CD4-positive, alpha-beta T cell treated with Interleukin-1 beta for 1 hour (primary cell): ENCODE results near the gene PLD1.

Experiments used
- DNase-seq, 2 donors: peaks; one replicate each; pipeline ENCODE4 v3.0.0-alpha.2; 2020 to 2022

PLD1 gene

DNA sequence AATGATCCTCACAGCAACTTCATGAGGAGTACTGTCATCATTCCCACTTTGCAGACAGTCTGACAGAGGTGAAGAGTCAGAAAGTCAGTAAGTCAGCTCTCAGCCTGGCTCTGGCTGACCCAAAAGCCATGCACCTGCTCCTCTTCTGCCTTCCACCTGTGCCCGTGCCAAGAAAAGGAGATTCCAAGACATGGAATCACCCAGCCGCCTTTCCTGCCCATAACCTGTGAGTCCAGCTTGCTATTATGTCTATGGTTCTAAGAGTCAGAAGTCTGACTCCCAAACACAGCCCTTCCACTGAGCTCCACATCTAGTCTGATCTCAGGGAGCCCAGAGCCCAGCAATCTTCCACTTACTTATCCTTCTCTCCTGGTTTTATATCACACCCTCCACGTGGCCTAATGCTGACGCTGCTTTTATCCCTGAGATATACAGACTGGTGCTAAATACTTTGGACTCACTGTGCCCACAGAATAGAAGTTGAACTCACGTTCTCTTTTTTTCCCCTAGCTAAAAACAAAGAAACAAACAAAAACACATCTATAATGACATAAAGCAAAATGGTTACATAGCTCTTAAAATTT lies 66.0 kb downstream of the PLD1 start:
- DNase-seq = no peak

- no peak for DNase-seq
Measured at GRCh38 chr3:171743327-171744157, 66.7 kb downstream of the PLD1 start.

DNA sequence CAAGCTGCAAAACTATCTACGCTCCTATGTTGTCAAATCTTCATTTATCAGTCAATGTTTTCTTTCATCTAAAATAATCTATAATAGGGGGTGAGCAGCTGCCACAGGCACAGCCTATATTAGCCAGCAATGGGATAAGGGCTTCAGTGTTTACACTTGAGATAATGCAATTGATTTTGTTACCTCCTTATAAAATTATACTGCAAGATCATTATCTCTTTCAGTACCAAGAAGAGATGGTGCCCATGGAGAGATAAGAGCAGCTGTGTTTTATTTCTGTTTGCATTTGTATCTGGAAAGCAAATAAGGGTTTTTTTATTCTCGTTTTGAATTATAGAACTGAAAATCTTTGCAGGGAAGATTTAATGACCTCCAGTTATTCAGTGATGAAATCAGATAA lies 68.9 kb downstream of the PLD1 start:
- DNase-seq = no peak

DNA sequence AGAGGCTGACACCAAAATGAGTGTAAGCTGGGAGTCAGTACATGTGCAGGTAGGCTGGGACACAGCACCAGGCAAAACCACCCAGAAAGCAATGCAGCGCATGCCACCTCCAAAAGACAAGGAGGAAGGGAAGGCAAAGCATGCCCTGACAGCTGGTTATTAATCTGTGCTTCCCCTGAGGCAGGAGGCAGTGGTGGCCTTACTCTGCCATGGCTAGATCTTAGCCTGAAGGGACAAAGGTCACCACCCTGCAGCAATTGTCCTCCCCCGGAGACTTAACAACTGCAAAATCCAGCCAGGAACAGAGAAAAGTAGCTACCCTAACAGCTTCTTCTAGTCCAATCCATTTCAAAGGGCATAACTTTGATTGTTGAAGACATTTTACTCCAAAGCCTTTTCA lies 73.7 kb downstream of the PLD1 start:
- DNase-seq = no peak

DNA sequence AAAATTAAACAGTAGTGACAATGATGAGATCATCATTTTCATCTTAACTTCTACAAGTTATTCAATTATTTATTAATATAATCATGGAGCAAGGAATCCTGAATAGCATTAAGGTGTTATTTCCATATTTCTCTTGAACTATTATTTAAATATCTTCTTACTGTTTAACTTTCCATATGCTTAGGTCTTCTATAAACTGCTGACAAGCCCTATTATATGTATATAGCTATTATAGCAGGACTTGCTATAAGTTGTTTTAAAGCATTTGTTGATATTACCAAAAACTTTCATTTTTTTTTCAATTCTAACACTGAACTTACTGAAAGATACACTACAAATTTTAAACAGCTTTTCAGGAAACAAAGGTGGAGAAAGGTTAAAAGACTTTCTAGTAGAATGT lies 76.7 kb downstream of the PLD1 start:
- no peak for DNase-seq

DNA sequence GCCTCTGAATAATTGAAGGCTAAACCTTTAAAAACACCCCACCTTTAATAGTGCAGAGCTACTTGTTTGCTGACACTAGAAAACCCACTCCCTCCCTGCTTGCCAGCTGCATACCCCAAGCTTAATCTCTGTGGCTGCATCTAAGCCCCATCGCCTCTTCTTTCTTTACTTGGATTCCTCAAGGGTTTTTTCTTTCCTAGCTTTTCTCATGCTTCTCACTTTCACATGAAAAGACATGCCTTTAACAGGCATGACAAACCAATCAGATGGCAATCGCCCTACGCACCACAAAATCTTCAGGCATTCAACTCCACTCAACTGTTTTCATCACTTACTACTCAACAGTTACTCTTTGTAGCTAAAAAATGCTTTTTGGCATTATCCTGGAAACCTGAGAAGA lies 77.5 kb downstream of the PLD1 start:
- DNase-seq = no peak

- DNase-seq = no peak
Measured at GRCh38 chr3:171731691-171732090, 78.6 kb downstream of the PLD1 start.

DNA sequence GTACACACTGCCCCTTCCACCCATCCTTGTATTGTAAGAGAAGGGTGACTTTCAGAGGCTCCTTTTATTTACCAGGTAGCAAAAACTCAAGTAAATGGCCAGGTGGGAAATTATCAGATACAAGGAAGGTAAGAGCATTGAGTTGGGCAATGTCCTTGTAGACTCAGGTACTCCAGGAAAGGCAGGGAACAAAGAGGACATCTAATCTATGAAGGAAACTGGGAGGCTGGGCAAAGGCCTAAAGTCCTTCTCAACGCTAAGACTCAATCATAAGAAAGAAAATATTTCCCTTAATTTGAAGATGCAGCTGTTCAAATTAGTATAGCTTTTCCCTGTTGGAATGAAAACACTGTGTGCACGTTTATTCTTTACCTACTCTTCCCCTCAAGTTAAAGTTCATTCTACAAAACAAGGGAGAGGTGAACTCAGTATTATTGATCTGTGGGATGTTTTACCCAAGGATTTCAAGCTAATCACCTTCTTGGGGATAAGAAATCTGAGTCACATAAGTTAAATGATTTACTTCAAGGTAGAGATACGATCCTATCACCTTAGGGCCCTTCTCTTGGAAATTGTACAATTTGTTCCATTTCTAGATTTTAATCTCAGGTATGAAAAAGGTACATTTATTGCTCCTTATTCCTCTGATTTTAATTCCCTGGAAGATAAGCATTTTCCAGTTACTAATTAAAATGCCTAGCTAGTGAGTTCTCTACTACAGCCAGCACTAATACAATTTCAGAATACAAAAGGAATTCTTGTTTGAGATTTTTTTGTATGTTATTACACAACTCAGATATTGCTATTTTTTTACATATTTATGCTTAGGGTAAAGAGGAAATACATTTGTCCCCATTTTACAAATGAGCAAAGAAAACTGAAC lies 80.6 kb downstream of the PLD1 start:
- no peak for DNase-seq

DNA sequence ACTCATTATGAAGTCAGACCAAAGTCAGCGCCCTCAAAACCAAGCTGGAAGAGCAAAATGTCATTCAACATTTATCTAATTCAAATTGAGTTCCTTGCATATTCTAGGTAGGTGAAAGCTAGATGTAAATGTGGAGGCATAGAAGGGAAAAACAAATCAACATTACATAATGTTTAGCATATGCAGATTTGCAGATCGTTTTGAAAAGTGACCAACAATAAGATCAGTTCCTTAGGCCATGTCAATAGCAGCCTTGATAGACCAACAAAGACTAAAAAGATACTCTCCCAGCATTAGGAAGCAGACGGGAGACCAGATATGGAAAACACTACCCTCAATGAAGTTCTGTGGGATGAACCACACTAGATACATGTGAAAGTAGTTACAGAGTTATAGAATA lies 83.0 kb downstream of the PLD1 start:
- no peak for DNase-seq

DNA sequence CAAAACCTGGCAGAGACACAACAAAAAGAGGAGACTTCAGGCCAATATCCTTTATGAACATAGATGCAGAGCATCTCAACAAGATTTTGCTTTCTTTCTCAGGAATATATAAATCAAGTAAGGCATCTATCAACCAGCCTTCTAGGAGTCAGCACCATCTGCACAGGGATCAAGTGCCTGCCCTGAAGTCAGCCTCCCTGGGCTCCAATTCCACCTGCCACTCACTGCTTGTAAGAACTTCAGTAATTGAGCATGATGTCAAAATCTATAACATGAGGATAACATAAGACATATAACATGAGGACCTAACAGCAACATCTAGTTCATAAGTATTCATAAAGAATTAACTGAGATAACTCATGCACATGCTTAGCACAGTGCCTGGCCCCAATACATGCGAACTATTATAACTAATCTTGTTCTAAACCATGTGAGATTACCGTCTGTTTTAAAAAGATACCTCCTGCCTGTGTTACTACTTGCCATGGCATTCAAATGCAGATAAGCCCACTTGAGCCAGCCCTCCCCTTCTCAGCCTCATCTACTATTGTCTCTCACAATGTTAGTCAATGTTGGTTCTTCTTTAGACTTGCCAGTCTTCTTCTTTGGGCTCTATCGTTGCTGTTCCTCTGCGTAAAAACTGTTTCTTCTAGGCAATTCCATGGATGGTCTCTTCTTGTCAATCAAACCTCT lies 91.6 kb downstream of the PLD1 start:
- DNase-seq = no peak

DNA sequence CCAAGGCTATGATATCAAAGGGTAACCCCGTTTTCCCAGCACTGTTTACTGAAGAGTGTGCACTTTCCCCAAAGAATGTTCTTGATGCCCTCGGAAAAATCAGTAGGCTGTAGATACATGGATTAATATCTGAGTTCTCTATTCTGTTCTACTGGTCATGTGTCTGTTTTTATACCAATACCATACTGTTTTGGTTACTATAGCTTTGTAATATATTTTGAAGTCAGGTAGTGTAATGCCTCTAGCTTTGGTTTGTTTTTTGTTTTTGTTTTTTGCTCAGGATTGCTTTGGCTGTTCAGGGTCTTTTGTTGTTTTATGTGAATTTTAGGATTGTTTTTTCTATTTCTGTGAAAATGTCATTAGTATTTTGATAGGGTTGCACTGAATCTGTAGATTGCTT lies 95.1 kb downstream of the PLD1 start:
- DNase-seq = no peak

DNA sequence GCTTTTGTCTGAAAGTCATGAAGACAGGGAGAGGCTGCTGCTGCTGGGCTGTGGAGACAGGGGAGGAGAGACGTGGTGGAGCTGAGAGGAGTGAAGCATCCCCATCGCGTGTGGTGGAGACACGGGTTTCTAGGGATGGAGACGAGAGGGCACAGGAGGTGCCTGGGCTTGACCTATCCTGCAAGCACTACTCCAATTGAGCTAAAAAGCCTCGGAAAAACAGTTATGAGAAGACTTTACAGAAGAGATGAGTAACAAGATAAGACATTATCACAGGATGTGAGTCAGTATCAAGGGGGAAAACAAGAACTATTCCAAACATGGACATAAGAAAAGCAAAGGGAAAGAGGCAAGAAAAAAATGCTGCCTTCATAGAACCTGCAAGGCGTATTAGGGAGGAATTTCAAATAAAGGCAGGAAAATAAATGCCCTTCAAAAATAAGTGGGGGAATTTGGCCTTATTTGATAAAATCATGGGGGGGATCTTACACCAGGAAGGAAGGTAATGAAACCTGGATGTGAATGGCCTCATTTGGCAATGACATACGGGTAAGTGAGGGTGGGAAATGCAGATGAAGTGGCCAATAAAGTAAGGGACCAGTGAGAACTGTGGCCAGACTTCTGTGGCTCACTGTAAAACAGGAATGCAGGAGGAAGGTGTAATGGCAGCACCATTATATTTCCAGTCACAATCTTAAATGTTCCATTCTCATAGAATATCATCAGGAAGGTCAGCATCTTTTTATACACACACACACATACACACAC lies 97.9 kb downstream of the PLD1 start:
- DNase-seq = no peak

DNA sequence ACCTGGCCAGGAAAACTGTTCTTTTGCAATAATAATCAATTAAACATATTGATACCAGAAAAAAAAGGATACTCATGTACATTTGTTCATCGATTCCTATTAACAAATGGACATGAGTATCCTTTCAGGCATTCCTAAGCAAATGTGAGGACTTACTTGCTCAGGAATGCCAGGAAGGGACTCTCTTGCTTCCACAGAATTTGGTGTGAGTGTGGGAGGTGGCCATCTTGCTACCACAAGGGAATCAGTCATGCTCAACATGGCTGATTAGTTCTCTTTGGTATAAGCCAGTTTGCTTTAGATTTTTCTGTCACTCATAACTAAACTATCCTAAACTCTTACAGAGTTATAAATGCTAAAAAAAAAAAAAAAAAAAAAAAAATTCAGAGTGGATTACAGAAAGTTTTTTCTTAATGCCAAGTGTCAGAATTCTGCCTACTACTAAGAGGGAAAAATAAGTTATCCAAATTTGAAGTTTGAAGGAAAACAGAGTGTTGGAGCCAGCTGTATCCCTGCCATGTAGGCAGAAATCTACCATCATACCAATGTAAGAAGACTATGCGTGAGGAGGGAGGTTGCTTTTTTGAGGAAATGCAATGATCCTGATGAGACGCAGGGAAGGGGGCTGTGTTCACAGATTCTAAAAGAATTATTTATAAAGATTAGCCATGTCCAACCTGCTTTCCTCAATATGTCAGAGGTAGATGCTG lies 98.7 kb downstream of the PLD1 start:
- DNase-seq = no peak

DNA sequence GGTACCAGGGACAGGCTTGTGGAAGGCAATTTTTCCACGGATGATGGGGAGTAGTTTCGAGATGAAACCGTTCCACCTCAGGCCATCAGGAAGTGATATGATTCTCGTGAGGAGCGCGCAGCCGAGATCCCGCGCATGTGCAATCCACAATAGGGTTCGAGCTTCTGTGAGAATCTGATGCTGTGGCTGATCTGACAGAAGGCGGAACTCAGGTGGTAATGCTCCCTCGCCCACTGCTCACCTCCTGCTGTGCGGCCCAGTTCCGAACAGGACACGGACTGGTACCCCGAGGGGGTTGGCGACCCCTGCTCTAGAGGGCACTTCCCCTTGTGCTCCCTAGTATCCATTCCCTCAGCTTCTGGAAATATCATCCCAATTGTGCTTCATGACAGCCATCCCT lies 99.9 kb downstream of the PLD1 start:
- no peak for DNase-seq

DNA sequence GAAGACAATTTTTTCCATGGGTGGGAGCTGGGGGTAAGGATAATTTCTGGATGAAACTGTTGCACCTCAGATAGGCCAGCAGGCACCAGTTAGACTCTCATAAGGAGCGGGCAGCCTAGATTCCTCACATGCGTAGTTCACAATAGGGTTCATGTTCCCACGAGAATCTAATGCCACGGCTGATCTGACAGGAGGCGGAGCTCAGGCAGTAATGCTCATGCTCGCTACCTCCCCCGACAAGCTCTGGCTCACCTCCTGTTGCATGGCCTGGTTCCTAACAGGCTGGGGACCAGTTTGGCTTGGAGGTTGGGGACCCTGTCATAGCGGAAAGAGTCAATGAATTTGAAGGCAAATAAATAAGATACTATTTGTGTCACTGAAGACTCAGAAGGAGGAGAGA lies 105.5 kb downstream of the PLD1 start:
- DNase-seq = no peak

GRCh38 chr3:171704002-171704401 lies 106.3 kb downstream of the PLD1 start:
- peak; percentile 1 to 16 for DNase-seq

DNA sequence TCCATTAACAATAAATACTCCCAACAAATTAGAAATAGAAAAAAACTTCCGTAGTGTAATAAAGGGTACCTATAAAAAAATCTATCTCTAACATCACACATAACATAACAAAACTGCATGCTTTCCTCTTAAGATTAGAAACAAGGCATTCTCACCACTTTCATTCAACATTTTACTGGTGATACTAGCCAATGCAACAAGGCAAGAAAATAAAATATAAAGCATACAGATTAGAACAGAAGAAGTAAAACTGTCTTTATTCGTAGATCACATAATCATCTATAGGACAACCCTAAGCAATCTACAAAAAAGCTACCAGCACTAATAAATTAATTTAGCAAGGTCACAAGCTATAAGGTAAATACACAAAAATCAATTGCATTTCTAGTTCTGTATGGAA lies 107.1 kb downstream of the PLD1 start:
- DNase-seq = no peak

DNA sequence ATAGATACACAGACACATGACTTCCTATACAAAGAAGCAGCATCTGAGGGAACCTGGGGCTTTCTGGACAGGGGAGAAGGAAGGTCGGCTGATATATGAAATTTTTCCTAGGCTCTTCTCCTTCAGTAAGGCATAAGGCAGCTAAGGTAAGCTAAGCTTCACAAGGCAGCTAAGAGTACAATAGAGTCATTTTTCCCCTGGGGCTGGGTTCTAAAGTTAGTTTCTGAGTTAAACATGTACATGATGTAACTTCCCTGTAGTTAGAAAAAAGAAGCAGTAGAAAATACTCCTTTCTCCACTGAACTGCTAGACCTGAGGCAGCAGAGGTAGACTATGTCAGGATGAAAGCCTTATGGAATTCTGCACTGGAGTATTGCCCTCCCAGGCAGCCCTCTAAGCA lies 109.6 kb downstream of the PLD1 start:
- DNase-seq = no peak

- no peak for DNase-seq
Measured at GRCh38 chr3:171700157-171700556, 110.1 kb downstream of the PLD1 start.

GRCh38 chr3:171699601-171700000 lies 110.7 kb downstream of the PLD1 start:
- no peak for DNase-seq

GRCh38 chr3:171696805-171697204 lies 113.5 kb downstream of the PLD1 start:
- no peak for DNase-seq

GRCh38 chr3:171695426-171695825 lies 114.9 kb downstream of the PLD1 start:
- no peak for DNase-seq
